GM12878 (cell line): ENCODE measurements around the gene IHH. TPM values are rescaled to one million over a fixed set of nuclear protein-coding genes. Genes with fewer than 3 reads are reported as not detected.
A peak's percentile ranks its signal among the peaks of the same experiment; 100 is the strongest.

Experiments used
- ASH2L ChIP-seq: fragments of 300-600, 200-600 bp; sonication (generic); IDR thresholded peaks from 2 replicates; pipeline ENCODE4 v1.6.1; 2017; ENCODE audit warnings: low read depth, mild to moderate bottlenecking, borderline replicate concordance
- BACH1 ChIP-seq: fragments of 450-650 bp; IDR thresholded peaks from 2 replicates; pipeline ENCODE4 v1.6.1; 2017; ENCODE audit warnings: mild to moderate bottlenecking, borderline replicate concordance
- BHLHE40 ChIP-seq, 2 experiments: fragments of 450-650 bp in 1 of 2; IDR thresholded peaks; 2 replicates each; pipeline ENCODE4 v1.6.1; 2011 to 2017; ENCODE audit warnings: low read depth in 2 of 2, borderline replicate concordance in 1 of 2, improper control_type of control experiment in 1 of 2, low read length in 1 of 2, mild to moderate bottlenecking in 1 of 2
- BMI1 ChIP-seq: fragments of 450-650 bp; IDR thresholded peaks from 2 replicates; pipeline ENCODE4 v1.6.1; 2016; ENCODE audit warnings: mild to moderate bottlenecking, moderate library complexity, borderline replicate concordance
- BRCA1 ChIP-seq: IDR thresholded peaks from 2 replicates; pipeline ENCODE4 v1.6.1; 2011; ENCODE audit warnings: low read depth, low read length, improper control_type of control experiment
- CEBPB ChIP-seq, 2 experiments: fragments of 150-350 bp in 1 of 2; IDR thresholded peaks; 2 replicates each; pipeline ENCODE4 v1.6.1; 2012 to 2014; ENCODE audit warnings: low read depth in 2 of 2, low read length in 2 of 2, borderline replicate concordance in 1 of 2, inconsistent platforms in 1 of 2
- HCFC1 ChIP-seq: fragments of 150-350 bp; IDR thresholded peaks from 2 replicates; pipeline ENCODE4 v1.6.1; 2014; ENCODE audit warnings: low read length
- HDGF ChIP-seq: fragments of 450-650 bp; IDR thresholded peaks from 2 replicates; pipeline ENCODE4 v1.6.1; 2016; ENCODE audit warnings: antibody characterized with exemption
- IKZF1 ChIP-seq: fragments of 450-650 bp; conservative IDR thresholded peaks from 2 replicates; pipeline ENCODE4 v1.6.1; 2017; ENCODE audit warnings: antibody characterized with exemption, mild to moderate bottlenecking
- IRF4 ChIP-seq: IDR thresholded peaks from 2 replicates; pipeline ENCODE4 v1.6.1; 2011; ENCODE audit warnings: low read depth, low read length
- JUNB ChIP-seq: IDR thresholded peaks from 2 replicates; pipeline ENCODE4 v1.6.1; 2016; ENCODE audit warnings: antibody characterized with exemption, mild to moderate bottlenecking
- RAD21 ChIP-seq: IDR thresholded peaks from 2 replicates; pipeline ENCODE4 v1.6.1; 2011; ENCODE audit warnings: mild to moderate bottlenecking, low read depth, low read length, moderate library complexity; ENCODE audit not compliant: insufficient read depth
- SMC3 ChIP-seq: IDR thresholded peaks from 2 replicates; pipeline ENCODE4 v1.6.1; 2011; ENCODE audit warnings: low read length, improper control_type of control experiment, borderline replicate concordance
- TCF3 ChIP-seq: IDR thresholded peaks from 2 replicates; pipeline ENCODE4 v1.6.1; 2012; ENCODE audit warnings: low read depth, mild to moderate bottlenecking, low read length, borderline replicate concordance; ENCODE audit not compliant: insufficient read depth
- TCF7 ChIP-seq: IDR thresholded peaks from 2 replicates; pipeline ENCODE4 v1.6.1; 2014; ENCODE audit warnings: antibody characterized with exemption, borderline replicate concordance
- polyA plus RNA-seq, 11 experiments: library from polyadenylated mRNA; depleted of rRNA in 4 of 11; unstranded in 6 of 11; stranded (reverse) in 5 of 11; fragments of >200 nt; fragmentation: Nextera tagmentation in 4 of 11; fragmentation: Illumina TruSeq in 1 of 11; extraction: Ambion mirVana in 4 of 11; extraction: Trizol in 1 of 11; gene quantifications; 1 replicate in 1 of 11; 2 replicates in 10 of 11; pipeline versions ENCODE4 v1.2.1 to v1.2.3, GENCODE V29; 2011 to 2016; ENCODE audit warnings: inconsistent platforms in 2 of 11, missing spikeins in 2 of 11, low read depth in 1 of 11
- total RNA-seq, 4 experiments: library from RNA; depleted of rRNA in 3 of 4; stranded (reverse); fragments of >200 nt in 3 of 4; fragmentation: Illumina TruSeq in 1 of 4; extraction: Trizol in 1 of 4; gene quantifications; 2 replicates each; pipeline versions ENCODE4 v1.2.1 to v1.2.3, GENCODE V29; 2013 to 2021
- TF ChIP-seq, protein P1 (sequence below): IDR thresholded peaks from 2 replicates; pipeline ENCODE4 v1.6.1; 2011; ENCODE audit warnings: low read depth, mild to moderate bottlenecking, low read length, moderate library complexity, borderline replicate concordance; ENCODE audit errors: extremely low read depth
- TF ChIP-seq, protein P2 (sequence below), 3 experiments: IDR thresholded peaks in 2 of 3; conservative IDR thresholded peaks in 1 of 3; 2 replicates each; pipeline ENCODE4 v1.5.1; 2011; ENCODE audit warnings: low read depth in 3 of 3, low read length in 3 of 3, mild to moderate bottlenecking in 3 of 3, control low read depth in 2 of 3, moderate library complexity in 2 of 3, inconsistent platforms in 1 of 3, mixed read lengths in 1 of 3; ENCODE audit not compliant: control insufficient read depth in 2 of 3, insufficient read depth in 1 of 3; ENCODE audit errors: extremely low read depth in 1 of 3
- TF ChIP-seq, protein P3 (sequence below): fragments of 450-650 bp; IDR thresholded peaks from 2 replicates; pipeline ENCODE4 v1.6.1; 2018; ENCODE audit warnings: mild to moderate bottlenecking, low read depth, moderate library complexity; ENCODE audit not compliant: partially characterized antibody
- TF ChIP-seq, protein P4 (sequence below): fragments of 450-650 bp; IDR thresholded peaks from 2 replicates; pipeline ENCODE4 v1.6.1; 2017; ENCODE audit warnings: mild to moderate bottlenecking, moderate library complexity

The IHH gene
- total and polyA plus RNA-seq, 10 of the 15 experiments (the other 5 are each of a cell fraction or from before 2014, with no cell fraction given): 0.04 TPM; not detected in 9

DNA sequence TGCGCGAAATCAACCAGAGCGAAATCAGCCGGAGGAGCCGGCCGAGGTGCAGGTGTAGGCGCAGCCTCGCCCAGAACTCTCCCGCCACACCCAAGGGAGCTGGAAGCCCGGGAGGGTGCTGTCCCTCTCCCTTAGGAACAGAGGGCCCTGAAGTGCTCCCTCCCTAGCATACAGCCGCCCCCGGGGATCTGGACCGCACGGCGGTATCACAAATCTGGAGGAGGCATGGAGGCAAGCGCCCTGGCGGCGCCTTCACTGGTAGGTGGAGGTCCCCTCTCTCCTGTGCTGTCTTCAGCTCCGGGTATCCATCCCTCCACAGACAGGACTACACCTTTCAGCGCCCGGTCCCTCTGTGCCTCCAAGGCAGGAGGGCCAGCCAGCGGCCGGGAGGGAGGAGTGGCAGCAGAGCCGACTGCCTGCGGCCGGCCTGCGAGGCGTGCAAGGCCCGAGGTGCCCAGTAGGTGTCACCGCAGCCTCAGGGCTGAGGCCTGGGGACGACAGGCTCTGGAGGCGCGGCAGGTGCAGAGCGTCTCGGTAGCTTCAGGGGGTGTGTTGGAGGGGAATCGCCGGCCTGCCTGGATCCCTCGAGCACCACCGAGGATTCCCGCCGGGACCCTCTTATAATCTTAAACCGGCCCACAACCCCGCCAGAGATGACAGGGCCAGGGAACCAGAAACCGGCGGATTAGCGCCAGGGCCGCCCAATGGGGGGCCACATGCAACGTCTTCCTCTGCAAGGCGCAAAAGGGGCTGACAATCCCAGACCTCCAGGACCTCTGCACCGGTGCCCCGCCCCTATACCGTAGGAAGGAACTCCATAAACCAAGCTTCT, 2.8 kb downstream of the IHH start (continued):
- peak in 1 of 2 experiments; percentile 68; a peak in 2 of 4 replicates for TF ChIP-seq BHLHE40 (IDR thresholded peaks at IDR 0.05; ENCODE audit: borderline replicate concordance in 1 of 2, low read depth in 2 of 2, low read length in 1 of 2)
- TF ChIP-seq HCFC1: no peak
- TF ChIP-seq HDGF: no peak
- TF ChIP-seq IKZF1: no peak
- TF ChIP-seq BRCA1: no peak
- TF ChIP-seq, protein P1, sequence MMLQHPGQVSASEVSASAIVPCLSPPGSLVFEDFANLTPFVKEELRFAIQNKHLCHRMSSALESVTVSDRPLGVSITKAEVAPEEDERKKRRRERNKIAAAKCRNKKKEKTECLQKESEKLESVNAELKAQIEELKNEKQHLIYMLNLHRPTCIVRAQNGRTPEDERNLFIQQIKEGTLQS: no peak
- TF ChIP-seq JUNB: no peak
- peak; percentile 84 for TF ChIP-seq RAD21
- no peak for TF ChIP-seq TCF3
- TF ChIP-seq CEBPB (IDR thresholded peaks at IDR 0.05; ENCODE audit: borderline replicate concordance in 1 of 2, low read depth in 2 of 2, low read length in 2 of 2): no peak
- TF ChIP-seq BMI1: no peak
- TF ChIP-seq, protein P2, sequence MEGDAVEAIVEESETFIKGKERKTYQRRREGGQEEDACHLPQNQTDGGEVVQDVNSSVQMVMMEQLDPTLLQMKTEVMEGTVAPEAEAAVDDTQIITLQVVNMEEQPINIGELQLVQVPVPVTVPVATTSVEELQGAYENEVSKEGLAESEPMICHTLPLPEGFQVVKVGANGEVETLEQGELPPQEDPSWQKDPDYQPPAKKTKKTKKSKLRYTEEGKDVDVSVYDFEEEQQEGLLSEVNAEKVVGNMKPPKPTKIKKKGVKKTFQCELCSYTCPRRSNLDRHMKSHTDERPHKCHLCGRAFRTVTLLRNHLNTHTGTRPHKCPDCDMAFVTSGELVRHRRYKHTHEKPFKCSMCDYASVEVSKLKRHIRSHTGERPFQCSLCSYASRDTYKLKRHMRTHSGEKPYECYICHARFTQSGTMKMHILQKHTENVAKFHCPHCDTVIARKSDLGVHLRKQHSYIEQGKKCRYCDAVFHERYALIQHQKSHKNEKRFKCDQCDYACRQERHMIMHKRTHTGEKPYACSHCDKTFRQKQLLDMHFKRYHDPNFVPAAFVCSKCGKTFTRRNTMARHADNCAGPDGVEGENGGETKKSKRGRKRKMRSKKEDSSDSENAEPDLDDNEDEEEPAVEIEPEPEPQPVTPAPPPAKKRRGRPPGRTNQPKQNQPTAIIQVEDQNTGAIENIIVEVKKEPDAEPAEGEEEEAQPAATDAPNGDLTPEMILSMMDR (IDR thresholded peaks at IDR 0.05 in 2 of 3, conservative IDR thresholded peaks at IDR 0.05 in 1 of 3; ENCODE audit: control insufficient read depth in 2 of 3, extremely low read depth in 1 of 3, insufficient read depth in 1 of 3, low read depth in 3 of 3, low read length in 3 of 3): peak; percentile 80 to 93 (median 82)
- TF ChIP-seq IRF4: no peak
- TF ChIP-seq TCF7: no peak
- no peak for TF ChIP-seq BACH1
- TF ChIP-seq, protein P3, sequence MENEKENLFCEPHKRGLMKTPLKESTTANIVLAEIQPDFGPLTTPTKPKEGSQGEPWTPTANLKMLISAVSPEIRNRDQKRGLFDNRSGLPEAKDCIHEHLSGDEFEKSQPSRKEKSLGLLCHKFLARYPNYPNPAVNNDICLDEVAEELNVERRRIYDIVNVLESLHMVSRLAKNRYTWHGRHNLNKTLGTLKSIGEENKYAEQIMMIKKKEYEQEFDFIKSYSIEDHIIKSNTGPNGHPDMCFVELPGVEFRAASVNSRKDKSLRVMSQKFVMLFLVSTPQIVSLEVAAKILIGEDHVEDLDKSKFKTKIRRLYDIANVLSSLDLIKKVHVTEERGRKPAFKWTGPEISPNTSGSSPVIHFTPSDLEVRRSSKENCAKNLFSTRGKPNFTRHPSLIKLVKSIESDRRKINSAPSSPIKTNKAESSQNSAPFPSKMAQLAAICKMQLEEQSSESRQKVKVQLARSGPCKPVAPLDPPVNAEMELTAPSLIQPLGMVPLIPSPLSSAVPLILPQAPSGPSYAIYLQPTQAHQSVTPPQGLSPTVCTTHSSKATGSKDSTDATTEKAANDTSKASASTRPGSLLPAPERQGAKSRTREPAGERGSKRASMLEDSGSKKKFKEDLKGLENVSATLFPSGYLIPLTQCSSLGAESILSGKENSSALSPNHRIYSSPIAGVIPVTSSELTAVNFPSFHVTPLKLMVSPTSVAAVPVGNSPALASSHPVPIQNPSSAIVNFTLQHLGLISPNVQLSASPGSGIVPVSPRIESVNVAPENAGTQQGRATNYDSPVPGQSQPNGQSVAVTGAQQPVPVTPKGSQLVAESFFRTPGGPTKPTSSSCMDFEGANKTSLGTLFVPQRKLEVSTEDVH: no peak
- peak; percentile 72 for TF ChIP-seq SMC3
- TF ChIP-seq ASH2L: no peak
- TF ChIP-seq, protein P4, sequence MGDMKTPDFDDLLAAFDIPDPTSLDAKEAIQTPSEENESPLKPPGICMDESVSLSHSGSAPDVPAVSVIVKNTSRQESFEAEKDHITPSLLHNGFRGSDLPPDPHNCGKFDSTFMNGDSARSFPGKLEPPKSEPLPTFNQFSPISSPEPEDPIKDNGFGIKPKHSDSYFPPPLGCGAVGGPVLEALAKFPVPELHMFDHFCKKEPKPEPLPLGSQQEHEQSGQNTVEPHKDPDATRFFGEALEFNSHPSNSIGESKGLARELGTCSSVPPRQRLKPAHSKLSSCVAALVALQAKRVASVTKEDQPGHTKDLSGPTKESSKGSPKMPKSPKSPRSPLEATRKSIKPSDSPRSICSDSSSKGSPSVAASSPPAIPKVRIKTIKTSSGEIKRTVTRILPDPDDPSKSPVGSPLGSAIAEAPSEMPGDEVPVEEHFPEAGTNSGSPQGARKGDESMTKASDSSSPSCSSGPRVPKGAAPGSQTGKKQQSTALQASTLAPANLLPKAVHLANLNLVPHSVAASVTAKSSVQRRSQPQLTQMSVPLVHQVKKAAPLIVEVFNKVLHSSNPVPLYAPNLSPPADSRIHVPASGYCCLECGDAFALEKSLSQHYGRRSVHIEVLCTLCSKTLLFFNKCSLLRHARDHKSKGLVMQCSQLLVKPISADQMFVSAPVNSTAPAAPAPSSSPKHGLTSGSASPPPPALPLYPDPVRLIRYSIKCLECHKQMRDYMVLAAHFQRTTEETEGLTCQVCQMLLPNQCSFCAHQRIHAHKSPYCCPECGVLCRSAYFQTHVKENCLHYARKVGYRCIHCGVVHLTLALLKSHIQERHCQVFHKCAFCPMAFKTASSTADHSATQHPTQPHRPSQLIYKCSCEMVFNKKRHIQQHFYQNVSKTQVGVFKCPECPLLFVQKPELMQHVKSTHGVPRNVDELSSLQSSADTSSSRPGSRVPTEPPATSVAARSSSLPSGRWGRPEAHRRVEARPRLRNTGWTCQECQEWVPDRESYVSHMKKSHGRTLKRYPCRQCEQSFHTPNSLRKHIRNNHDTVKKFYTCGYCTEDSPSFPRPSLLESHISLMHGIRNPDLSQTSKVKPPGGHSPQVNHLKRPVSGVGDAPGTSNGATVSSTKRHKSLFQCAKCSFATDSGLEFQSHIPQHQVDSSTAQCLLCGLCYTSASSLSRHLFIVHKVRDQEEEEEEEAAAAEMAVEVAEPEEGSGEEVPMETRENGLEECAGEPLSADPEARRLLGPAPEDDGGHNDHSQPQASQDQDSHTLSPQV: no peak
